Activated CD8-positive, alpha-beta memory T cell treated with anti-CD3 and anti-CD28 coated beads for 48 hours (primary cell): ENCODE measurements around the gene MCF2L.

Experiments used
- DNase-seq, 3 experiments: peaks; one replicate each; pipeline ENCODE4 v3.0.0-alpha.2; 2020; ENCODE audit warnings: low read depth in 2 of 3, low spot score in 2 of 3

The MCF2L gene

DNA sequence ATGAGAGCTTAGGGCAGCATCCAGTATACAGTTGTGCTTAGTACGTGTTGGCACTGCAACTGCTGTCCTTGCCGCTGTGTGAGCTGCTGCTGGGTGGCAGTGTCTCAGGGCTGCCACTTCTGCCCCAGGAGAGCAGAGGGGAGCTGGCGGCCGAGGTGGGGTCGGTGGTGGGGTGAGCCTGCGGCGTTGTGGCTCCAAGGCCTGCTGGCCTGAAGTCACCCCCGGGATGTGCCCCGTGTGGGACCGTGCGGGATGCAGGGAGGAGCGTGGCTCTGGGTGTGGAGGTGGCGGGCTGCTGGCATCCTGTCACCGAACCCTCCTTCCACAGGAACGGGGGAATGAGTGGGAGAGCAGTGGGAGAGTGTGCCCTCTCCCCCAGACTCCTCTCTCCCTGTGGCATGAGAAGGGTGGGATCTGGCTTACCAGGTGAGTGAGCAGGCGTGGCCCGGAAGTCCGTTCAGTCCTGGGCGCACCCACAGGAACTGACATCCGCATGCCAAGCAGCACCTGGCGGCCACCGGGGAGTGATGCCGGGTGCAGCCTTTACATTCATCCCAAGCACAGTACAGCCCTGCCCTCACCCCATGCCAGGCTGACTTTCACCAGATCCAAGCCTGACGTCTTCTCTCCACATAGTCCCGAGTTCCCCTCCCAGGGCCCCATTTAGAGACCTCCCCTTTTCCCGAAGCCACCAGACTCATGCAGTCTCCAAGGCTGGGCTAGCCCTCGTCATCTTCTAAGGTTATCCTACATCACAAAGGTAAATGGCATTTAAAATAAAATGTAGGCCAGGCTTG lies 26.6 kb downstream of the MCF2L start:
- DNase-seq = no peak

DNA sequence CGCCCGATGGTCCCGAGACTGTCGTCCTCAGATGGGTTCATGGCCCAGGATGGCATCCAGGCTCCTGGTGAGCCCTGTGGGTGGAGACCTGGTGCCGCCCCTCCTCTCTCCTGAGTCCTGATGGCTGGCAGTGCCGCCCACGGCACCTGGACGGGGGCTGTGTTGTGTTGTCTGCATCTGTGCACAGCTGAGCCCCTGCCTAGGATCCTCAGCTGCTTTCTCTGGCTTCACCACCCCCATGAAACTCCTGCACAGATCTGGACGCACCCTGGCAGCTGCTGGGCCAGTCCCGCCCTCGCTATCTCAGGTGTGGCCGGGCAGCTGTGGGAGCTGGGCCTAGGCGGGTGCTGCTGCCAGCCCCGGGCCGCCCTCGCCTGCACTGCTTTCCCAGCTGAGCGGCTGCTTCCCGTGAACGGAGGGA lies 27.7 kb downstream of the MCF2L start:
- DNase-seq = no peak

DNA sequence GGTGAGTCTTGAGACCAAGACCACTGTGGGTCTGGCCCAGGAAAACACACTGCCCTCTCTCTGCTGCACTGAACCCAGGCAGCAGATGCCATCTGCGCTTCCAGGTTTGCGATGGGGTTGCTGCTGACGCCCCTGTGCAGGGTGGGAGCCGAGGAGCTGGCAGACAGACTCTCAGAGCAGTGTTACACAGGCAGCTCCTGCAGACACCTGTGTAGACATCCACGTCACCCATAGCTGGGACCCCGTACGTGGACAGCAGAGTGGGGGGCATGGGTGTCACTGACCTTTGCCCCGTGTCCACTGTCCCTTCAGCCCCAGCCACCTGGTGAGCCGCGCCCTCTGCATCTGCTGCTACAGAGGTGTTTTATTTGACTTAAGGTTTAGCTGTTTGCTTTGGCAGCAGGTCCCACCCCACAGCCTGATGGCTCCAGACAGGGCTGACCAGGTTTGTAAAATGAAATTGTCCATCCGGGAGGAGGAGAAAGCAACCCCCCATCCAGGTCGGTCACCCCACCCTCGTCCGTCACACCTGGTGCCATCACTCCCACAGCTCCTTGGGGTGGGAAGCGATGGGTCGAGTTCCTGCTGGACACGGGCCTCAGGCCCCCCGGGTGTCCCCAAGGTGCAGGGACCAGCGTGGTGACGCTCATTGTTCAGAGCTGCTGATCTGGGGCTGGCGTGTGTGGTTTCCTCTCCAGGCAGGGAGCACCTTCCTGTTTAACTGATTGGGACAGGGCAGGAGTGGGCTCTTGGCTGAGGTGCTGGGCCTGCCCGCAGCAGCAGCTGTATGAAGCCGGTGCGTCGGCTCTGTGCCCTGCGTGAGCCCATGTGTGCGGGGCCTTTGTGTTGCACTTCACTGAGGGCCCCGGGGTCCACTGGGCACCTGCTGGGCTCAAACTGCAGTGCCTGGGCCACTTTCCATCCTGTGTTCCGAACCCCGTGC lies 28.4 kb downstream of the MCF2L start:
- DNase-seq = no peak

DNA sequence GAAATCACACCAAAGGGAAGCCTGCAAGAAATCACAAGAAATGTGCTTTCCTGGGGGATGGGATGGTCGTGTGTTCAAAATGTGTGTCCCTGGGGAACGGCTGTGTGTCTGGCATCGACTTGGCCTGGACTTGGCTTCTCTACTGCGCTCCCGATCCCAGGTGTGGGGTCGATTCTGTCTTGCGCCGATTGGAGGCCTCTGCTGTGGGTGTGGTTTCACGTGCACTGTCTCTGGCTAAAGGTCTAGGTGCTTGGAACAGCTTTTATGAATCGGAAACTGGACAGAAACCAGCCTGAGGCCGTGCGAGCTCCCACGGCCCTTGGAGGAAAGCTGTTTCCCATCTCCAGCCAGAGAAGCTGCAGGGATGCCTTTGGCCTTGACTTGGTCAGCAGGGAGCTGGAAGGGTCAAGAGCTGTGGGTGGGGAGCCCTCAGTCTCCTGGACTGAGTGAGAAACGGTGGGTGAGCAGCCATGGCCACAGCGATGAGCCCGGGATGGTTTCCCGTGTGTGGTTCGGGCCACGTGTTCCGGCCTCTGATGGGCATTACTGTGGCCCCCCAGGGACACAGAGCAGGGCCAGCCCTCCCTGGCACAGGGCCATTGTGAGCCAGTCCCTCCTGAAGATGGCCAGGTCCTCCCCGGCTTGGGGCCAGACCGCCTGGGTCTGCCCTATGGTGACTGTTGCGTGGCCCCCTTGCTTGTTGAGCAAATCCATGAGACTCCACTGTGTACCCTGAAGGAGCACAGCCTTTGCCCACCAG lies 29.7 kb downstream of the MCF2L start:
- DNase-seq = no peak

DNA sequence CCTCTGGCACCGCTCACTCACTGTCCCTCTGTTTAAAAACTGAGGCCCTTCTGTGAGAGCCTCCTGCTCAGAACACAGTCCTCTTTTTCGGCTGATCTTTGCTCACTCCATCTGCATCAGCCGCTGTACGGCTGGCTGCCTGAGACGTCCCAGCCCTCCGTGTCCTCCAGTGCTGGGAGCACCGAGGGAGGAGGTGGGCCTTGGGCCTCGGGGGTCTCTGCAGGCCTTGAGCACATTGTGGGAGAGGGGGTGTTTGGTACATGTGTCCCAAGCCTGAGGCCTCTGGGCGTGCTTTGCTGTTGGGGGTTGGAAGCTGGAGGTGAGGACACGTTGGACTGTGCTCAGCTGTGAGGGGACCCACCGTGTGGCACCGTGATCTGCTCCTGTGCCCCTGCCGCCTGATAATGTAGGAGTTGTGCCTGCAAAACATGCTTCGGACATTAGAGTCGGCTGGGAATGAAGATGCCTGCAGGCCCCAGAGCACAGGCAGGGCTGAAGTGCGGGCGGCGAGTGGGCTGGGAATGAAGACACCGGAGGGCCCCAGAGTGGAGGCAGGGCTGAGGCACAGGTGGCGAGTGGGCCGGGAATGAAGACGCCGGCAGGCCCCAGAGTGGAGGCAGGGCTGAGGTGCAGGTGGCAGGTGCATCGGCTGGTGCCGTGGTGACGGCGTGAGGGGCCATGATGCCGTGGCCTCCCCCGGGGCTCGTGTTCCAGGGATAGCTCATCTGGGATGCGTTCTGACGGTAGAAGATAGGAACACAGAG lies 30.6 kb downstream of the MCF2L start:
- DNase-seq = no peak

DNA sequence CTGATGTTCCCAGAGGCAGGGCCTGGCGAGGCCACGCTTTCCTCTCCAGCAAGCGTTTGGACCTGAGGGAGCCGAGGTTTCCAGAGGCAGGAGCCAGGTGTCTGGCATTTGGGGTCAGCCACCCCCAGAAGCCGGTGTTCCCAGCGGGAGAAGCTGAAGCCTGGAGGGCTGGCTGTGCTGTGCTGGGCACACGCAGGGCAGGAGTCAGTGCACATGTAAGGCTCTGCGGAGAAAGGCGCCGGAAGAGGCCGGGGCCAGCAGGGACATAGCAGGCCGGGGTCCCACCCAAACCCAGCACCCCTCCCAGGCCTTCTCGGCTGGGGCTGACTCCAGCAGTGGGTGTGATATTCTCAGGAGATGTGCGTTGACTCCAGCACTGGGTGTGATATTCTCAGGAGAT lies 31.6 kb downstream of the MCF2L start:
- DNase-seq = no peak

DNA sequence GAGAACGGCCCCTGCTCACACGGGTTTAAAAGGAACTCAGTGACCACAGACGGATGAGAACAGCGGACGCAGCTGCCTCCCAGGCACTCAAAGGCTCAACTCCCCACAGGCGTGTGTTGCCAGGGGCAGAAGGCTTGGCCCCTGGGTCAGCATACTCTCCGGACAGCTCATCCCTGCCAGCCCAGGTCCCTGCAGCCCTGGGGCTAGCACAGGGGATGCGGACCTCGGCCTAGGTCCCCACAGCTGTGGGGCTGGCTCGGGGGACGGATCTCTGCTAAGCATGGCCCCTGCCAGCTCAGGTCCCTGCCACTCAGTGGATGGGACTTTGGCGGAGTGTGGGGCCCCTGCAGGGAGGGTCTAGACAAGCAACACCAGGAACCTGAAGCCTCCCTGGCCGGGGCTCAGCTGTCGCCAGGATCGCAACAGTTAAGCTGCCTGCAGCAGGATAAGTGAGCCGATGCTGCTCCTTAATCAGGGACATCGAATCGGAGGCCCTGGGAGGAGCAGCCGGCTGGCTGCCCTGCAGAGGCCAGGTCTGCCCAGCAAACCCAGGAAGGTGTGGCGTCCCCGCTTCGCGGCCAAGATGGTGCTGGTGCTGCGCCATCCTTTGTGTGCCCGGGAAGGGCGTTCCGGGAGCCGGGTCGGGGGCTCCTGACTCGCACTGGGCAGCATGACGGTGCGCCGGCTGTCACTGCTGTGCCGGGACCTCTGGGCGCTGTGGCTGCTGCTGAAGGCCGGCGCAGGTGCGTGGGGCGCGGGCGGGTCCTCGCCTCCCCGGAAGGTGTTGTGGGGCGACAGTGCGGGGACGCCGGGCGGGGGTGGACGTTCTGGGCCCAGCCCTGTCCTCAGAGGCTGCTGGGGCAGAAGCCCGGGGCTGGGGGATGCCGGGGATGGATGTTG lies 32.5 kb downstream of the MCF2L start:
- DNase-seq = no peak

DNA sequence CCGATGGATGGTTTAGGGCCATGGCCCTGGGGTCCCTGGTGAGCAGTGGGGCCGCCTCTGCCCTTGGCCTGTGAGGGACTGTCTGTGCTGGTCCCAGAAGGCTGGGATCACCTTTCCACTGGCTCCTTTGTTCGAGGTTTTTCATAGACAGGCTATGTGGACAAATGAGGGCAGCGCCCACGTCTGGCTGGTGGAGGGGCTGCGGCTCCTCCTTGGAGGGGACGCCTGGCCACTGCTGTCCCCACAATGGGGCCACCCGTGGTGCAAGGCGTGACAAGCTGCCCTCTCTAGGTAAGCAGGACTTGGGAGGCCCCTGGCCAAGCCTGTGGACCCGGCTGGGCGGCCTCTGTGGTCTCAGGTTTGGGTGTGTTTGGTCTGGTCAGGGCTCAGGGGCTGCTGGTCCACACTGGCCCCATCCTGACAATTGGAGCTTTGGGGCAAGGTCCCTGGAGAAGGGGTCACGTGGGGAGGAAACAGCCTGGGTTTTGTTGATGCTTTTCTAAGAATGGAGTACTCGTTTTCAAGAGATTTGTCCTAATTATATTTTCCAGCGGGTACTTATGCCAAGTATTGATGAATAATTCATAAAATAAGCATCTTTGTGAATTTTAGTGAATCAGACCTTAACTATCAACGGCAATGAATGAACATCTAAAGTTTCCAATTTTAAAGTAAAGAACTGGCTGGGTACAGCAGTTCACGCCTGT lies 33.3 kb downstream of the MCF2L start:
- DNase-seq = no peak

DNA sequence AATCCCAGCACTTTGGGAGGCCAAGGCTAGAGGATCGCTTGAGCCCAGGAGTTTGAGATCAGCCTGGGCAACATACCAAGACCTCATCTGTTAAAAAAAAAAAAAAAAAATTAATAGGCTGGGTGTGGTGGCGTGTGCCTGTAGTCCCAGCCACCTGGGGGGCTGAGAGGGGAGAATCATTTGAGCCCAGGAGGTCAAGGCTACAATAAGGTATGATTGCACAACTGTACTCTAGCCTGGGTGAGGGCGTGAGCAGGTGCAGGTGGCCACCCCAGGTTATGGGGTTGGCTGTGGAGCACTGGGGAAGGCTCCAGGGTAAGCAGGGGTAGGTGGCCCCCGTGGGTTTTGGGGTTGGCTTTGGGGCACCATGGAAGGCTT lies 33.9 kb downstream of the MCF2L start:
- DNase-seq = no peak

DNA sequence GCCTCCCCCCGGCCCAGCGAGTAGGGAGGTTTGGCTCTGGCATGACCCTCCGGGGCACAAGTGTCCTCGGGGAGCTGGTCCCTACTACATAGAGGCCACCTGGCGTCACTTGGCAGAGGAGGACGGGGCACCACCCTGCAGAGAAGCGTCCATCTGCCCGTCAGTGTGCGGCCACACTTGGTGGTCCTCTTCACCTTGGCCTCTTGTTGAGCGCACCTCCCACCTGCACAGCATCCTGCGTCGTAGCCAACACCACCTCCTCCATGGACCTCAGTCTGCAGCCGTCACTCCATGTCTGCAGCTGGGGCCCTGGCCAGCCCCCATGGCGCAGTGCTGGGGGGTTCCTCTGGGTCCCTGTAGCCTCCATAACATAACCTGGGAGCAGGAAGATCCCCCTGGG lies 35.1 kb downstream of the MCF2L start:
- no peak for DNase-seq

DNA sequence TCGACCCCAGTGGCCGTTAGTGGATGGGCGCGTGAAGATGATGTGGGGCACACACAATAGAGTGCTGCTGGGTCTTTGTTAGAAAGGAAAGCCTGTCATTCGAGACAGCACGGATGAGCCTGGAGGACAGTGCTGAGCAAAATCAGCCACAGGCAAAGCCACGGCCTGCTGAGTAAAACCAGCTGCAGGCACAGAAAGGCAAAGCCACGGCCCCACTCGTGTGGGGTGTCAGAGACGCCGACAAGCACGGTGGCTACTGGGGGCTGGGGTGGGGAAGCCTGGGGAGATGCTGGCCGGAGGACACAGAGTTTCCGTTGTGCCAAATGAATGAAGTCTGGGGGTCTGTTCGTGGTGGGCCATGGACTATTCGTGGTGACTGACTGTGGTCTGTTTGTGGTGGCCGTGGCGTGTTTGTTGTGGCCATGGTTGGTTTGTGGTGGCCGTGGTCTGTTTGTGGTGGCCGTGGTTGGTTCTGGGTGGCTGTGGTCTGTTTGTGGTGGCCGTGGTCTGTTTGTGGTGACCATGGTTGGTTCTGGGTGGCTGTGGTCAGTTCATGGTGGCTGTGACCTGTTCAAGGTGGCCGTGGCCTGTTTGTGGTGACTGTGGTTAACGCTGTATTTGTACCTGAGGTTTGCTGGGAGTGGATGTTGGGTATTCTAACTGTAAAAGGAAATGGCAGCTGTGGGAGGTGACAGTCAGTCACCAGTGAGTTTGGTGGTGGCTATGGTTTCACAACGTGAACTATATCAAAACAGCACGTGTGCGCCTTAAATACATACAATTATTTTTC lies 36.3 kb downstream of the MCF2L start:
- no peak for DNase-seq

DNA sequence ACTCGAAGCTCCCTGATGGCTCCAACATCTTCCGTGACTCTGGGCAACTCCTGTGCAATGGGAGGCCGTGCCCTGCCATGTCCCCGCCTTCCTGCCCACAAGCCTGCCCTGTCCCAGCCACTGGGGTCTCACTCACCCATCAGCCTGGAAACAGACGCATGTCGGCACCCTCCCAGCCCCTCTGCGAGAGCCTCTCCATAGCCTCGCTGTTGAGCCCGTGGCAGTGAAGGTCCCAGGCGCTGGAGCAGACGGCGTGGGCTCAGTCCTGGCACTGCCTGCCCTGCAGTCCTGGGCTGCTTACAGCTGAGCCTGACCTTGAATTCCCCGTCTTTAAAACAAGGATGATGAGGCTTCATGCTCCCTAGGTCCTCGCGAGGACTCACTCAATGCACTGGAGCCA lies 37.0 kb downstream of the MCF2L start:
- DNase-seq = no peak

DNA sequence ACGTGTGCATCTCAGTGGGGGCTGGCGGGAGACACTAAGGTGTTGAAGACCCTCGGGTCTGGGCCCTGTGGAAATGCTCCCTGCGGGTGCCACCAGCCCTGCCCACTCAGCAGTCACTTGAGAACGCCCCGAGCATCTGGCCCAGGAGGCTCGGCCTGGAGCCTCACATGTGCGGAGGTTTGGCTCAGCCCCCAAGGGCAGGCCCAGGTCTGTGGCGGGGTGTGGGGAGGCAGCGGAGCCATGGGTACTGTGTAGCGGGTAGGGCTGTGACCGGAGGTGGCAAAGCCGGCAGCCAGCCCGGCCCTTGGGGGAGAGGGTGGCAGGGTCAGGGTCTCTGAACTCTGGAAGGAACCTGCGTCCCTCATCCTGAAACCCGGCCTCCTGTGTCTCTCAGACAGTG lies 37.6 kb downstream of the MCF2L start:
- no peak for DNase-seq

DNA sequence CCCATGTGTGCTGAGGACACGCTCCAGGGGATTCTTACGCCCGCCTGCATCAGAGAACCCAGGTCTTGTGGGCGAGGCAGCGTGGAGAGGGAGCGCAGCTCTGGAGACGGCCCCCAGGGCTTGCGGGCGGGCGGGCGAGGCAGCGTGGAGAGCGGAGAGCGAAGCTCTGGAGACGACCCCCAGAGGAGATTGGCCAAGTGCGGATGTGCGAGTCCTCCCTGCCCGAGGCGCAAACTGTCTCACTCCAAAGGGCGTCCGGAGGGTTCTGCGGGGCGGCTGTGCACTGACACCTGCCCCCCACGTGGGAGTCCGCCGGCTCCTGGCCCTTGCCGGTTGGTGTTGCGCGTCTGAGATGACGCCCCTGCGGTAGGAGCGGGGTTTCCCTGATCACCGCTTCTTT lies 39.8 kb downstream of the MCF2L start:
- DNase-seq = no peak

DNA sequence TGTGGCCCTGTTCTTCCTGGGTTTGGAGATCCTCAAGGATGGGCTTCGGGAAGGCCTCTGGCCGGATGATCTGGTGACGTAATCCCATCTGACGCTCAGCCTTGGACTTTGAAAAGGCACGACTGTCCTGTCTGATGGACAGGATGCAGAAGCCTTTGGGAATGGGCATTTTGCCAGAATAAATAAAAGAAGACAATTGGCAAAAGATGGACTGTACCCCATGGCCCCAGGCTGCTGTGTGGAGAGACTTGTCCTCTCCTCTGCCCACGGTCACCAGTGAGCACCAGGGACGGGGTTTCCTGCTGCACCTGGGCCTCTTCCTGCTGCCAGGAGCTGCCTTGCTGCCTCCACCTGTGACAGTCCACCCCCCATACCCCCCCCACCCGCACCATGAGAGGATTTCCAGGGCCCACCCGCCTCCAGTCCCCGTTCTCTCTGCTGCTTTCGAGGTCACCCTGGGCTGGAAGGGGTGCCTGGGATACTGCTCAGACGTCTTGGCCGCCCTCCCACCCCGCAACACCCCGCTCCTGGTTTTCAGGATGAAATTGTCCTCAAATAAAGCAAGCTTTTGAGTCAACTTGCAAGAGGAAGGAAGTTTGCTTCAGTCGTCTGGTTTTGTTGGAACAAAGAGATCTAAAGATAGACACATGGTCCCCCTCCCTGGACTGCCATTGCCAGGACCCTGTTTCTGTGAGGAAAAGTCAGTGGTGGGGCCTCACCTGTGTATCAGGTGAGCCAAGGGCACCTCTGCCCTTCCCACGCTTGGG lies 40.9 kb downstream of the MCF2L start:
- DNase-seq = no peak

DNA sequence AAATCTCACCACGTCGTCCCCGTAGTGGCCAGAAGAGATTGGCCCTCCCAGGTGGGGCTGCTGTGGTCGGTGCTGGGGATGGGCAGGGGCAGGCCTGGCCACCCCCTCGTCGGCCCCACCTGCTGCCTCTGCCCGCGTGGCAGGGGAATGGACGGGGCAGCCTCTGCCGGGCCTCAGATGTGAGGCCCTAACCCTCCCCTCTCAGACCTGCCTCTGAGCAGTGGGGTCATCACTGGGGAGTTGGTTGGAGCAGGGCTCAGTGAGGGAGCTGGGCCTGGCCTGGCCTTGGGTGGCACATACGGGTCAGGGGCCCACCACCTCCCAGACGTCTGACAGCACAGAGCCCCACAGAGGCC lies 41.5 kb downstream of the MCF2L start:
- DNase-seq = no peak

DNA sequence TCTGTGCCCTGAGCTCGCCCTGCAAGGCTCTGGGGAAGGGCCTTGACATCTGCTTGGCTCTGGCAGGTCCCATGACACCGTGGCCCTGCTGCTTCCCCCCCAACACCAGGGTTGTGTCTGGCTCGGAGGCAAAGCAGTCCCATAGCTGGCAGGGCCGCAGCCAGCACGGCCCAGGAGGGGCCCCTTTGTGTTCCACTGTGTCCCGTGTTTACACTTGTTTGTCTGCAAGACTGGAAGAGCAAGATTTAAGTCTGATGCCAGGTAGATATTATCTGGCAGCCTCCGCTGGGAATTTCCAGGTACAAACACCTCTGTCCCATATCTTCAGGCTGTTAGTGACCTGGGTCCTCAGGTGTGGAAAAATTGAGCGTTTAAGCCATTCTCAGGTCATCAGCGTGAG lies 44.3 kb downstream of the MCF2L start:
- no peak for DNase-seq
